Ramos (cell line): ENCODE results near the gene FTO.

Experiments used
- in situ Hi-C: fragments of 300-500 bp; cut with MboI; formaldehyde crosslinking; loops from one replicate; pipeline ENCODE4 v1.14.3; 2022; ENCODE audit warnings: low sequenced_read_pairs; ENCODE audit not compliant: unreplicated experiment

The FTO gene

GRCh38 chr16:54027995-54028394, 324.0 kb downstream of the FTO start:
- in situ Hi-C loops = no loop called here

- in situ Hi-C loops = no loop called here
Observed at GRCh38 chr16:54030451-54030850, 326.5 kb downstream of the FTO start.

GRCh38 chr16:54031107-54031760, 327.3 kb downstream of the FTO start:
- in situ Hi-C loops = no loop called here

GRCh38 chr16:54033747-54034146, 329.8 kb downstream of the FTO start:
- in situ Hi-C loops = no loop called here

GRCh38 chr16:54034684-54035083, 330.7 kb downstream of the FTO start:
- in situ Hi-C loops = no loop called here

GRCh38 chr16:54040480-54040879, 336.5 kb downstream of the FTO start:
- in situ Hi-C loops = no loop called here

GRCh38 chr16:54040975-54041374, 337.0 kb downstream of the FTO start:
- in situ Hi-C loops = no loop called here

- in situ Hi-C loops = no loop called here
Observed at GRCh38 chr16:54048586-54049495, 344.9 kb downstream of the FTO start.

GRCh38 chr16:54049591-54050458, 345.9 kb downstream of the FTO start:
- in situ Hi-C loops = no loop called here

GRCh38 chr16:54050459-54051210, 346.7 kb downstream of the FTO start:
- in situ Hi-C loops = no loop called here

- in situ Hi-C loops = no loop called here
Observed at GRCh38 chr16:54051821-54052220, 347.9 kb downstream of the FTO start.

GRCh38 chr16:54052271-54052670, 348.3 kb downstream of the FTO start:
- in situ Hi-C loops = no loop called here

GRCh38 chr16:54053891-54054820, 350.2 kb downstream of the FTO start:
- in situ Hi-C loops = no loop called here

- in situ Hi-C loops = no loop called here
Observed at GRCh38 chr16:54055191-54055590, 351.2 kb downstream of the FTO start.

- in situ Hi-C loops = no loop called here
Observed at GRCh38 chr16:54055864-54056263, 351.9 kb downstream of the FTO start.

- in situ Hi-C loops = no loop called here
Observed at GRCh38 chr16:54056921-54057320, 353.0 kb downstream of the FTO start.

GRCh38 chr16:54059319-54059718, 355.4 kb downstream of the FTO start:
- in situ Hi-C loops = no loop called here

- in situ Hi-C loops = no loop called here
Observed at GRCh38 chr16:54060599-54061421, 356.9 kb downstream of the FTO start.
